ENCODE results near the gene CLEC11A. TPM values are rescaled to one million over a fixed set of nuclear protein-coding genes. Genes with fewer than 3 reads are reported as not detected.

The CLEC11A gene
- total and polyA plus RNA-seq, 10 of the 15 experiments (the other 5 are each of a cell fraction or from before 2014, with no cell fraction given) = not detected

DNA sequence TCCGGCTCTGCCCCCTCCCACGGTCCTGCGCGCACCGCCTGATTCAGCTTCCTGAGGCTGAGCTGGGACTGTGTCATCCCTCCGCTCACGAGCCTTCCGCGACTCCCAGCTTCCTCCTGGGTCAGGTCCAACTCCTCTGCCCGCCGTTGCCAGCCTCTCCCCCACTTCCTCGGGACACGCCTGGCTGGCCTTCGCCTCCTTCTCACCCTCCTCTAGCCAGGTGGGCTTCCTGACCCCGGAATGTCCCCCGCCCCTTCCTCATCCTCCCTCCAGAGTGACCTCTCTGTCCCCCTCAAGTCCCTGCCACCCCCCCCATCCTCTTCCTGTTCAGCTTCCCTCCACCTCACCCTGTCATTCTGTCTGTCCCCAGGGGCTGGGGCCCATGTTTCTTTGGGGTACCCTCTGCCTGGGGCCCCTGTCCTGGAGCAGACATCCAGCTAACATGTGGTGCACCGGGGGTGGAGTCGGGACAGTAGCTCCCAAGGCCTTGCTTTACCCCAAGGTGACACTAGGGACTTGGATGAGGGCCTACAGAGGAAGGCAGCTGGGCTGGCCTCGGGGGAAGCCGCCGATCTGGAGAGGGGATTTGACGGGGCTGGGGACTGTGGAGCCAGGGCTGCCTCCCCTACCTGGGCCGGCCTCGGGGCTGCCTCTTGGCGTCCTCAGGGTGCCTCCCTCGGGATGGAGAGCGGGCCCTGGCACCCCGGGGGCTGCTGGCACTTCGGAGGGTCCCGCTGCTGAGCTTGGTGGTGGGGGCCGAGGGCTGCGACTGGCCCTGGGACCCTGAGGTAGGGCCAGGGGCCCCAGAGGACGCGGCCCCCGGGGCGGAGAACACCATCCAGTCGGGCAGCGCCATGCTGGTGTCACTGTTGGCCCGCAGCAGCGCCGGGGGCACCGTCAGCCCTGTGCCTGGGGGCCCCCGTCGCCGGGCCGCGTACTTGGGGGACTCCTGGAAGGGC is 20.0 kb upstream of the CLEC11A start:
- 22% methylated on average over 46 of the region's 47 CpGs for WGBS (ENCODE audit: insufficient coverage, insufficient replicate concordance, low lambda C conversion rate, missing lambda C conversion rate)

More for the DNA sequence above, 20.0 kb upstream of the CLEC11A start:
- ChIA-PET POLR2A (no interaction called here), SMC1A (ENCODE audit: uncharacterized antibody, unreplicated experiment) (interaction anchor here (0.5 to 0.8 kb wide), 2 partner anchors 219 to 890 kb away, joined by 3 read pairs; no protein-coding TSS in a partner anchor), RAD21 (ENCODE audit: unreplicated experiment) (interaction anchor here (1.4 kb wide), 1 partner anchor 219 kb away, joined by 5 read pairs; no protein-coding TSS in a partner anchor), CTCF (interaction anchor here (1.2 to 1.9 kb wide), 3 partner anchors 80 to 219 kb away, joined by 4 to 7 read pairs (median 4); no protein-coding TSS in a partner anchor)
- no peak for DNase-seq (ENCODE audit: low read depth, low spot score)
- no peak for ATAC-seq
- Histone ChIP-seq H3K27ac (ENCODE audit: control insufficient read depth, insufficient read depth) (no peak overlapping the region), H3K4me1 (ENCODE audit: control insufficient read depth, insufficient read depth, low read length) (no peaks in the 10 kb centered on the region), H3K9me3 (replicated peaks; ENCODE audit: control insufficient read depth, insufficient read depth, low read length) (no peaks in the 10 kb centered on the region), H3K36me3 (ENCODE audit: control insufficient read depth in 2 of 2, insufficient read depth in 2 of 2, low read length in 1 of 2) (no peaks in the 10 kb centered on the region), H4K20me1 (ENCODE audit: control insufficient read depth, insufficient read depth) (no peaks in the 10 kb centered on the region), H3K9ac (ENCODE audit: control insufficient read depth, insufficient read depth, low read length) (no peak overlapping the region), H3K27me3 (replicated peaks in 1 of 2; ENCODE audit: control insufficient read depth in 2 of 2, insufficient read depth in 2 of 2, low read length in 1 of 2) (no peaks in the 10 kb centered on the region; a peak in 1 of 4 replicates), H3K79me2 (ENCODE audit: control insufficient read depth, insufficient read depth, low read length) (no peaks in the 10 kb centered on the region), H3K4me2 (ENCODE audit: control insufficient read depth, insufficient read depth) (no peak overlapping the region), H2AFZ (ENCODE audit: control insufficient read depth, low read depth, low read length) (no peak overlapping the region), H3K4me3 (no peak overlapping the region)
- in situ Hi-C loops (cut with MboI) (no loop called here), intact Hi-C loops (cut with micrococcal nuclease; ENCODE audit: unreplicated experiment) (no loop called here)
- no peak for FAIRE-seq
- TF ChIP-seq RFX5 (IDR thresholded peaks at IDR 0.05; ENCODE audit: low read depth, low read length) = no peak
- no peak for TF ChIP-seq FOXK2 (IDR thresholded peaks at IDR 0.05)
- TF ChIP-seq BACH1 (IDR thresholded peaks at IDR 0.05; ENCODE audit: borderline replicate concordance) = no peak
- no peak for TF ChIP-seq BMI1 (IDR thresholded peaks at IDR 0.05; ENCODE audit: borderline replicate concordance)
- TF ChIP-seq, protein P1, sequence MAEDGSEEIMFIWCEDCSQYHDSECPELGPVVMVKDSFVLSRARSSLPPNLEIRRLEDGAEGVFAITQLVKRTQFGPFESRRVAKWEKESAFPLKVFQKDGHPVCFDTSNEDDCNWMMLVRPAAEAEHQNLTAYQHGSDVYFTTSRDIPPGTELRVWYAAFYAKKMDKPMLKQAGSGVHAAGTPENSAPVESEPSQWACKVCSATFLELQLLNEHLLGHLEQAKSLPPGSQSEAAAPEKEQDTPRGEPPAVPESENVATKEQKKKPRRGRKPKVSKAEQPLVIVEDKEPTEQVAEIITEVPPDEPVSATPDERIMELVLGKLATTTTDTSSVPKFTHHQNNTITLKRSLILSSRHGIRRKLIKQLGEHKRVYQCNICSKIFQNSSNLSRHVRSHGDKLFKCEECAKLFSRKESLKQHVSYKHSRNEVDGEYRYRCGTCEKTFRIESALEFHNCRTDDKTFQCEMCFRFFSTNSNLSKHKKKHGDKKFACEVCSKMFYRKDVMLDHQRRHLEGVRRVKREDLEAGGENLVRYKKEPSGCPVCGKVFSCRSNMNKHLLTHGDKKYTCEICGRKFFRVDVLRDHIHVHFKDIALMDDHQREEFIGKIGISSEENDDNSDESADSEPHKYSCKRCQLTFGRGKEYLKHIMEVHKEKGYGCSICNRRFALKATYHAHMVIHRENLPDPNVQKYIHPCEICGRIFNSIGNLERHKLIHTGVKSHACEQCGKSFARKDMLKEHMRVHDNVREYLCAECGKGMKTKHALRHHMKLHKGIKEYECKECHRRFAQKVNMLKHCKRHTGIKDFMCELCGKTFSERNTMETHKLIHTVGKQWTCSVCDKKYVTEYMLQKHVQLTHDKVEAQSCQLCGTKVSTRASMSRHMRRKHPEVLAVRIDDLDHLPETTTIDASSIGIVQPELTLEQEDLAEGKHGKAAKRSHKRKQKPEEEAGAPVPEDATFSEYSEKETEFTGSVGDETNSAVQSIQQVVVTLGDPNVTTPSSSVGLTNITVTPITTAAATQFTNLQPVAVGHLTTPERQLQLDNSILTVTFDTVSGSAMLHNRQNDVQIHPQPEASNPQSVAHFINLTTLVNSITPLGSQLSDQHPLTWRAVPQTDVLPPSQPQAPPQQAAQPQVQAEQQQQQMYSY (CRISPR knock-in tag; IDR thresholded peaks at IDR 0.05) = no peak
- no peak for TF ChIP-seq HCFC1 (IDR thresholded peaks at IDR 0.05; ENCODE audit: low read length)
- no peak for TF ChIP-seq RAD51 (IDR thresholded peaks at IDR 0.05)
- no peak for TF ChIP-seq RAD21 (IDR thresholded peaks at IDR 0.05; ENCODE audit: insufficient read depth, low read depth, low read length)
- TF ChIP-seq, protein P2, sequence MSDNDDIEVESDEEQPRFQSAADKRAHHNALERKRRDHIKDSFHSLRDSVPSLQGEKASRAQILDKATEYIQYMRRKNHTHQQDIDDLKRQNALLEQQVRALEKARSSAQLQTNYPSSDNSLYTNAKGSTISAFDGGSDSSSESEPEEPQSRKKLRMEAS (IDR thresholded peaks at IDR 0.05; ENCODE audit: low read depth, low read length) = no peak
- BruUV-seq (replicated peaks) = no TSS peak
